Nephron (organoid): Measurements from ENCODE around the gene SLC27A5.

ENCODE experiments used
- H3K27ac Mint-ChIP-seq, 3 experiments: 2 replicates each; pipeline ENCODE4 v1.8.0; 2020; ENCODE audit warnings: mixed read lengths in 3 of 3, mild to moderate bottlenecking in 2 of 3, moderate library complexity in 1 of 3
- H3K27me3 Mint-ChIP-seq: 2 replicates; pipeline ENCODE4 v1.8.0; 2021; ENCODE audit warnings: low read depth, mild to moderate bottlenecking, moderate library complexity, mixed read lengths
- H3K36me3 Mint-ChIP-seq: 2 replicates; pipeline ENCODE4 v1.8.0; 2020; ENCODE audit warnings: low read depth, mixed read lengths
- H3K4me1 Mint-ChIP-seq: 2 replicates; pipeline ENCODE4 v1.8.0; 2020; ENCODE audit warnings: mixed read lengths
- H3K4me3 Mint-ChIP-seq, 3 experiments: 2 replicates each; pipeline ENCODE4 v1.8.0; 2020; ENCODE audit warnings: mild to moderate bottlenecking in 3 of 3, mixed read lengths in 3 of 3, moderate library complexity in 2 of 3
- H3K9me3 Mint-ChIP-seq: 2 replicates; pipeline ENCODE4 v1.8.0; 2020; ENCODE audit warnings: mixed read lengths
- CTCF ChIP-seq, 3 experiments: fragments of 200-600 bp; sonication (generic); IDR thresholded peaks; one replicate each; pipeline ENCODE4 v1.5.0; 2021; ENCODE audit warnings: antibody characterized with exemption in 3 of 3; ENCODE audit not compliant: unreplicated experiment in 3 of 3

The SLC27A5 gene

GRCh38 chr19:58551577-58552471, 40.0 kb upstream of the SLC27A5 start:
- TF ChIP-seq CTCF (IDR thresholded peaks at IDR 0.05; ENCODE audit: unreplicated experiment in 3 of 3) = no peak
- Mint-ChIP-seq H3K27me3 (no peaks in the 10 kb centered on the region), H3K27ac (no peak overlapping the region), H3K9me3 (no peaks in the 10 kb centered on the region), H3K4me1 (peaks cover 40% of the 10 kb centered on the region), H3K4me3 (peak overlapping the region; percentile 16 to 54 (median 22)), H3K36me3 (peaks cover 63% of the 10 kb centered on the region)

- Mint-ChIP-seq H3K27me3 (no peaks in the 10 kb centered on the region), H3K4me1 (peaks cover 40% of the 10 kb centered on the region), H3K36me3 (peaks cover 63% of the 10 kb centered on the region), H3K9me3 (no peaks in the 10 kb centered on the region), H3K27ac (no peak overlapping the region), H3K4me3 (peak overlapping the region; percentile 4 to 71 (median 42))
- TF ChIP-seq CTCF (IDR thresholded peaks at IDR 0.05; ENCODE audit: unreplicated experiment in 3 of 3) = no peak
Measured at GRCh38 chr19:58551123-58551497, 39.3 kb upstream of the SLC27A5 start.

DNA sequence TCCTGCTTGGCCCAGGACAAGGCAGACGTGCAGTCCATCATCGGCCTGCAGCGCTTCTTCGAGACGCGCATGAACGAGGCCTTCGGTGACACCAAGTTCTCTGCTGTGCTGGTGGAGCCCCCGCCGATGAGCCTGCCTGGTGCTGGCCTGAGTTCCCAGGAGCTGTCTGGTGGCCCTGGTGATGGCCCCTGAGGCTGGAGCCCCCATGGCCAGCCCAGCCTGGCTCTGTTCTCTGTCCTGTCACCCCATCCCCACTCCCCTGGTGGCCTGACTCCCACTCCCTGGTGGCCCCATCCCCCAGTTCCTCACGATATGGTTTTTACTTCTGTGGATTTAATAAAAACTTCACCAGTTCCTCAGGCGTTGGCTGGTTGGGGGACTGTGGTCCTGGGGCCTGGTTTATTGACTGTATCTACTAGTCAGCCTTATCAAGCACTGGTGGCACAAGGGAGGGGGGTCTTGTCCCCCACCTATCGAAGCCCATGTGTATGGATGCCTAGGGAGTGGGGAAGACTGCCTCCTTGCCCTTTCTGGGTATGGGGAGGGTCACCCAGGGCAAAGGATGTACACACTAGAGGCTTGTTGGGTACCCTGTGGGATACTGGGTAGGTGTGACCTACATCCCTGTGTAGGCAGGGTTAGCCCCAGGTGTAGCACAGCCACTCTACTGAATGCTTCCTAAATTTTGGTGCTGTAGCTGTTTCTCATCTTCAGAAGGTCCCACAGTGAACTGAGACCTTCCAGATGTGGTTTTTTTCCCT, 38.8 kb upstream of the SLC27A5 start:
- Mint-ChIP-seq H3K27ac (no peak overlapping the region), H3K9me3 (no peaks in the 10 kb centered on the region), H3K36me3 (peaks cover 68% of the 10 kb centered on the region), H3K27me3 (no peaks in the 10 kb centered on the region), H3K4me1 (peaks cover 46% of the 10 kb centered on the region), H3K4me3 (peak overlapping the region; percentile 4 to 71 (median 42))
- no peak for TF ChIP-seq CTCF (IDR thresholded peaks at IDR 0.05; ENCODE audit: unreplicated experiment in 3 of 3)

- H3K4me3 Mint-ChIP-seq = peak overlapping the region in 2 of 3 experiments; percentile 21 to 58
- no peak overlapping the region for H3K27ac Mint-ChIP-seq
- H3K4me1 Mint-ChIP-seq = peaks cover 40% of the 10 kb centered on the region
- H3K27me3 Mint-ChIP-seq = no peaks in the 10 kb centered on the region
- TF ChIP-seq CTCF (IDR thresholded peaks at IDR 0.05; ENCODE audit: unreplicated experiment in 3 of 3) = no peak
- no peaks in the 10 kb centered on the region for H3K9me3 Mint-ChIP-seq
- H3K36me3 Mint-ChIP-seq = peaks cover 64% of the 10 kb centered on the region
Measured at GRCh38 chr19:58549664-58550361, 38.0 kb upstream of the SLC27A5 start.

DNA sequence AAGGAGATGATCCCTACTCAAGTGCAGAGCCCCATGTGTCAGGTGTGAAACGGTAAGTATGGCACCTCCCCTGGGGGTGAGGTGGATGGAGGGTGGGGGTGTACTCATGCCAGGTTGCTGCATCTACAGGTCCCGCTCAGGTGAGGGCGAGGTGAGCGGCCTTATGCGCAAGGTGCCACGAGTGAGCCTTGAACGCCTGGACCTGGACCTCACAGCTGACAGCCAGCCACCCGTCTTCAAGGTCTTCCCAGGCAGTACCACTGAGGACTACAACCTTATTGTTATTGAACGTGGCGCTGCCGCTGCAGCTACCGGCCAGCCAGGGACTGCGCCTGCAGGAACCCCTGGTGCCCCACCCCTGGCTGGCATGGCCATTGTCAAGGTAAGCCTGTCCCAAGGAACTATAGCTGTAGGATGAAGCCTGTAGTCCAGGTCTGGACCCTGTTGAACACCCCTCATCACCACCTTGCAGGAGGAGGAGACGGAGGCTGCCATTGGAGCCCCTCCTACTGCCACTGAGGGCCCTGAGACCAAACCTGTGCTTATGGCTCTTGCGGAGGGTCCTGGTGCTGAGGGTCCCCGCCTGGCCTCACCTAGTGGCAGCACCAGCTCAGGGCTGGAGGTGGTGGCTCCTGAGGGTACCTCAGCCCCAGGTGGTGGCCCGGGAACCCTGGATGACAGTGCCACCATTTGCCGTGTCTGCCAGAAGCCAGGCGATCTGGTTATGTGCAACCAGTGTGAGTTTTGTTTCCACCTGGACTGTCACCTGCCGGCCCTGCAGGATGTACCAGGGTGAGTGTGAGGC, 37.3 kb upstream of the SLC27A5 start:
- Mint-ChIP-seq H3K27me3 (peaks cover under 1% of the 10 kb centered on the region), H3K36me3 (peaks cover 63% of the 10 kb centered on the region), H3K9me3 (no peaks in the 10 kb centered on the region), H3K4me3 (no peak overlapping the region), H3K4me1 (peaks cover 33% of the 10 kb centered on the region), H3K27ac (no peak overlapping the region)
- no peak for TF ChIP-seq CTCF (IDR thresholded peaks at IDR 0.05; ENCODE audit: unreplicated experiment in 3 of 3)
